Measurements from ENCODE around the gene DNAJB9.

DNAJB9 gene

DNA sequence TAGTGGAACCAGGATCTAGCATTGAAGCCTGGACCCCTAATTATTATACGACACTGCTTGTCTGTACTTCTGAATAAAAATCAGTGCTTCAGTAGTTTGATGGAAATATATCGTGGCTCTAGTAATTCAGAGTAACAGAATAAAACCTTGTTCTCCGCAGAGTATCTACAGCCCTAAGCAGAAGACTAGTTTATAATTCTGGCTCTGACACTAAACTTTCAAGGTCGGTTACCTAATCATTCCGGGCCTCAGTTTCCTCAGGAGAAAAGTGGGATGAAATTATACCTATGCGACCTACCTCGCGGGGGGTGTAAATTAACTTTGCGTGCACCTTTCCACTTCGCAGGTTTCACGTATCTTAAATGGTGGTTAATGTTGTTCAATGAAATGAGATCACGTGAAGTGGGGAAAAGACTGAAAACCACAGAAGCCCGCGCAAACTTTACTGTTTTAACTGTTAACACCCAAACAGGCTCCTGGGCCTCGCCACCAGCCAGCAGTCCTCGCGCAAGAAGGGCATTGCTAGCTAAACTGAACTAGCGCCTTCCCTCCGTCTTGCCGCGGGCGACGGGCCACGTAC is 783 bp upstream of the DNAJB9 start:
- DNase-seq (ENCODE audit: low spot score), result no peak

GRCh38 chr7:108570146-108570755 is 577 bp downstream of the DNAJB9 start:
- DNase-seq (ENCODE audit: low spot score), result peak; percentile 76

GRCh38 chr7:108572480-108572879 is 2.8 kb downstream of the DNAJB9 start:
- no peak for DNase-seq (ENCODE audit: low spot score)

DNA sequence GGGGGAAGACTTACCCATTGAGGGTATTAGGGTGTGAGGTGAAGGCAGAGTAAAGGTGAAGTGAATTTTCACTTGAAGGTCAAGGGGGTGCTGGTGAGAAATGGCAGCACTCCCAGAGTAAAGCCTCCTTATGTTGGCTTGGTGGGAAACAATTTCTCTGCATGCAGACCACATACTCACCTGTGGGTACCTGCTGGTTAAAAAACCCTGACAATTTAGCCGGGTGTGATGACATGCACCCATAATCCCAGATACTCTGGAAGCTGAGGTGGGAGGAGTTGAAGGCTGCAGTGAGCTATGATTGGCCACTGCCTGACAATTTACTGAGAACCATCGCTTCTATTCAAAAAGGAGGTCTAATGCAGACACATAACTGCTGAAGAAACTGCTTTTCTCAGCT is 5.5 kb downstream of the DNAJB9 start:
- DNase-seq (ENCODE audit: low spot score), result no peak

DNA sequence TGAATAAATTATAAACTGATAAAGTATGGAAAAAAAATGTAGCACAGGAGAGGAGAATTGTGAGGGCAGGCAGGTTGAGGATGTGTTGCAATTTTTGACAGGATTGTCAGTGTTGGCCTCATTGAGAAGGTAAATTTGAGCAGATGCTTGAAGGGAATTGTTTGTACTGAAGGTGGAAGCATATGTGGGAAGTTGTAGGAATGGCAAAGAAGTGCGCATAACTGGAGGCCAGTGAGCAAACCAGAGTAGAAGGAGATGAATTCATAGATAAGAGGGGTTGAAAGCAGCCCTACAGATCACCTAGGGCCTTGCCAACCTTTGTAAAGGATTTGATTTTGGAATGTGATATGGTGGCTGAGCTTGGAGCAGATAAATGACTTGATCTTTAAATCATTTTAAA is 6.4 kb downstream of the DNAJB9 start:
- no peak for DNase-seq (ENCODE audit: low spot score)

- DNase-seq (ENCODE audit: low spot score), result no peak
These were observed 9.3 kb downstream of the DNAJB9 start for GRCh38 chr7:108578937-108579336.

DNA sequence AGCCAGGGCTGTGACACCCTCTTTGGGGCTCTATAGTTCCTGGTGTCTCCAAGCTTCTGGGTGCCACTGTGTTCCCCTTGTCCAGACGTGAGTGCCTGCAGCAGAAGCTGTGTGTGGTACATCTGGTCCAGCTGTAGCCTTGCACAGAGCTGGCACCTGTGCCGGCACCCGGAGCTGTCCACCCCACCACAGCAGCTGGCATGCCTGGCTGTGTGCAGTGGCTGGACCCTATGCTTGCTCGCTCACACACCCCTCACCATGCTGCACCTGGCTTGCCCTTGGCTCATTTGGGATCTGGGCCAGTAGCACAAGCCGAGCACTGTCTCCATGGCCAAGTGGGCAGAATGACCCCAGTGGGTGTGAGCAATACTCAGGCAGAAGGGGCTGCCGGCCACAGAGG is 10.6 kb downstream of the DNAJB9 start:
- DNase-seq (ENCODE audit: low spot score), result no peak

DNA sequence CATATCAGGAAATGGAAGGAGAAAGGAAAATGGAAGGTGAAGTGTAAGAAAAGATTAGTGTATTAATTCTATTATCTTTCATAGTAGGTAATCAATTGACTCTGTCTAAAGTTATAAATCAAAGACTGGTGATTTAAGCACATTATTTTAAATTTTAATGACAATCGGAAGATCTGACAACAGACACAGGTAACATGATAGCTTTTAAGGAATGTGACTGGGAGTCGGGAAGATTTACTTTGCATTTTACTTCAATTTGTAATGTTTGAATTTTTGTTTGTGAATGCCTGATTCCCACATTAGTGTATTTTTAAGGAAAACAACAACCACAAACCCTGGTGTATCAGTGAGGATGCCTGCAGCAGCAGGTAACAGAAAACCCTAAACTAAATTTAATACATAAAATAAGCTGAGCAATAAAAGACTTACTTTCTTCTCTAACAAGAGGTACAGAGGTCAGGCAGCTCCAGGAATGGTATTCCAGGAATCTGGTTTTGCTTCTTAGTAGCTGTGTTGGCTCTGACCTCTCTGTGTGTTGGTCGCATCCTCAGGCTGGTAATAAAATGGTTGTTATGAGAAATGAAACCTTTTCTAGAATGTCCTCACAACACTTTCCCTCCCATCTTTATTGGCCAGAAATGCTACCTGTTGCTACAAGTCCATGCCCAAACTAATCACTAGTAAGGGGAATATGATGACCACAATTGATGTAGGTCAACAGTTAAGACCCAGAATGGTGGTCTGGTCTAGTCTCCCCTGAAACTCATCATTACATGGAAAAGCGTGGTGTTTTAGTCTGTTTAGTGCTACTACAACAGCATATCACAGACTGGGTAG is 12.2 kb downstream of the DNAJB9 start:
- DNase-seq (ENCODE audit: low spot score), result peak; percentile 16

- DNase-seq (ENCODE audit: low spot score), result no peak
These were observed 14.5 kb downstream of the DNAJB9 start for GRCh38 chr7:108584211-108584610.

- no peak for DNase-seq (ENCODE audit: low spot score)
These were observed 16.2 kb downstream of the DNAJB9 start for GRCh38 chr7:108585843-108586242.

GRCh38 chr7:108586274-108586710 is 16.6 kb downstream of the DNAJB9 start:
- DNase-seq (ENCODE audit: low spot score), result no peak

- no peak for DNase-seq (ENCODE audit: low spot score)
These were observed 19.5 kb downstream of the DNAJB9 start for GRCh38 chr7:108589199-108589598.

- no peak for DNase-seq (ENCODE audit: low spot score)
These were observed 20.2 kb downstream of the DNAJB9 start for GRCh38 chr7:108589874-108590273.

- no peak for DNase-seq (ENCODE audit: low spot score)
These were observed 20.9 kb downstream of the DNAJB9 start for GRCh38 chr7:108590606-108591005.

GRCh38 chr7:108592646-108593201 is 23.1 kb downstream of the DNAJB9 start:
- no peak for DNase-seq (ENCODE audit: low spot score)

DNA sequence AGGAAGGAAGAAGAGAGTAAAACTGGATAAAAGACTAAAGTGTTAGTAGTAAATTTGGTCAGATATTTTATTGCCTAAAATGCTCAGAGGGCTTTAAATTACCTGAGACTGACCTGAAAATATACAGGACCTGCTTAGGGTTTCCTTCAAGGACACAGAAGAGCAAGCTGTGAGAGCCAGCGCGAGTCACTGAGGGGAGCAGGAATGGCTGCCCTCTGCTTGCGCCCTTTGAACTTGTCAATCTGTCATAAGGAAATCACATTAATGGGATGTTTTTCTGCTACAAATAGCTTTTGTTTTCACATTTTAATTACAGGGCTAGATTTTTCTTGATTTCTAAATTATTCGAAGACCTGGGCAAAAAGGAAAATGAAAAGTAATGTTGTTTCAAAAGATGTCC is 26.9 kb downstream of the DNAJB9 start:
- no peak for DNase-seq (ENCODE audit: low spot score)

DNA sequence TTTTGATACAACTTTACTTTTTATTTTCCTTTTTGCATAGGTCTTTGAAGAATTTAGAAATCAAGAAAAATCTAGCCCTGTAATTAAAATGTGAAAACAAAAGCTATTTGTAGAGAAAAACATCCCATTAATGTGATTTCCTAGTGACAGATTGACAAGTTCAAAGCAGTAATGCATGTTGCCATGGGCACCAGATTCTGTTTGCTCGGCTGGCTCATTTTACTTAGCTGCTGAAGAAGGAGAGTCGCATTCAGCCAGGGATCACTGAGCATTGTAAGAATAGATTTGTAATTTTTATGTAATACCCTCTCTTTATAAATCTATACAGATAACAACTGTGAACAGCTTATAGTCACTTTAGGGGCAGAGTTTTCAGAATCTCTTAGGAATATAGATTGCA is 28.5 kb downstream of the DNAJB9 start:
- no peak for DNase-seq (ENCODE audit: low spot score)

- no peak for DNase-seq (ENCODE audit: low spot score)
These were observed 29.4 kb downstream of the DNAJB9 start for GRCh38 chr7:108598914-108599580.

GRCh38 chr7:108600399-108600798 is 30.7 kb downstream of the DNAJB9 start:
- DNase-seq (ENCODE audit: low spot score), result no peak

GRCh38 chr7:108603656-108604306 is 34.1 kb downstream of the DNAJB9 start:
- DNase-seq (ENCODE audit: low spot score), result peak; percentile 22

DNA sequence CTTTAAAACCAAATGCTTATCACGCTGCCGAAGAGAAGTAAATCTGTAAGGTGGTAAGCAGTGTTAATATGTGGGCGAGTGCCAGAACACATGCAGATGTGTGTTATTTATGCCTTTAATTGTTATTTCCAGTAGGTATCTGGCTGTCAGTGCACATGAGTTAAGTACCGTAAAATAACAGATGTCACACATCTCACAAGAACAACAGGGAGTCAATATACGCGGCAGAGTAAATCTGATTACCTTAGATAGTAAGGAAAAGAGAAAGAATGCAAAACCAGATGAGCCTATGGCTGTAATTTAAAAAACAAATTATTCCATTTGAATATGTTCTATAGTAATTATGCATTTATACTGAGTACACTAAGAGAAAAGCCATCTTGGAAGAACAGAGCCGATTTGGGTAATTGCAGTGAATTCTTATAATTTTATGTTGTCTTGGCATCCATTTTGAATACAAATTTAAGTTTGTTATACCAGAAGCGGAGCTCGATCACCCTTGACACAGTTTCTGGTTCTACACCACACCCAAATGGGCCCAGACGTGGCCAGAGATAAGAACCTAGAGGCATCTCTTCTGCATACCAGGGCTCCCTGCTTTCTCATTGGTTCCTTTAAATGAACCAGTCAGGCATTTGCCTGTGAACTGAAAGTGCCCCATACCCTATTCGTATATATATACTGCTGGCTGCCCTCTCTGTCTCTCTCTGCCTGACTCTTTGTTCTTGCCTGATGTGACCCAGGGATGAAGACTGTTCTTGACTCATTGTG is 34.8 kb downstream of the DNAJB9 start:
- DNase-seq (ENCODE audit: low spot score), result no peak
